Motor neuron (in vitro differentiated cells): ENCODE measurements around the gene ZBTB46. TPM values are rescaled to one million over a fixed set of nuclear protein-coding genes. Genes with fewer than 3 reads are reported as not detected.

Source experiments
- ATAC-seq, 8 experiments: fragments of 200-7000 bp; cut with Tn5 transposase; replicated peaks in 6 of 8; 2 replicates each; pipeline ENCODE4 v1.8.0; 2021; ENCODE audit warnings: mild to moderate bottlenecking in 8 of 8, moderate library complexity in 8 of 8
- H3K27ac ChIP-seq, 2 donors: fragments of 250-450 bp; sonication (Bioruptor Pico); 2 replicates each; pipeline ENCODE4 v1.9.0; 2021; ENCODE audit warnings: antibody characterized with exemption in 2 of 2, mild to moderate bottlenecking in 2 of 2, moderate library complexity in 1 of 2
- H3K4me1 ChIP-seq, 2 donors: fragments of 250-450 bp; sonication (Bioruptor Pico); replicated peaks in 1 of 2; 2 replicates each; pipeline ENCODE4 v1.6.1; 2021; ENCODE audit warnings: antibody characterized with exemption in 2 of 2, mild to moderate bottlenecking in 2 of 2, moderate library complexity in 1 of 2
- H3K4me3 ChIP-seq, 5 donors: fragments of 250-450 bp; sonication (Bioruptor Pico); 2 replicates each; pipeline ENCODE4 v1.9.0; 2021; ENCODE audit warnings: antibody characterized with exemption in 5 of 5, mild to moderate bottlenecking in 5 of 5, moderate library complexity in 4 of 5
- WGBS, 10 experiments: fragments of 450-650 bp; shearing (Covaris generic); methylation state at CpG; one replicate each; pipeline ENCODE4 v1.0.0; 2022; 5-methylcytosine and 5-hydroxymethylcytosine counted together
- in situ Hi-C, 9 experiments: fragments of 400-800 bp; cut with MboI; loops; one replicate each; pipeline ENCODE4 v1.15.0; 2021; ENCODE audit warnings: low sequenced_read_pairs in 9 of 9, low pct_unique_long_range_greater_than_20kb in 2 of 9; ENCODE audit not compliant: unreplicated experiment in 9 of 9
- total RNA-seq, 8 experiments: library from RNA; unstranded; fragments of 300-600 nt; gene quantifications; 2 replicates each; pipeline versions ENCODE4 v1.2.3 to v1.2.4, GENCODE V29; 2022

The ZBTB46 gene
- total RNA-seq, 8 experiments from 2014 or later: 2.2 to 23.5 (median 16.2) TPM

DNA sequence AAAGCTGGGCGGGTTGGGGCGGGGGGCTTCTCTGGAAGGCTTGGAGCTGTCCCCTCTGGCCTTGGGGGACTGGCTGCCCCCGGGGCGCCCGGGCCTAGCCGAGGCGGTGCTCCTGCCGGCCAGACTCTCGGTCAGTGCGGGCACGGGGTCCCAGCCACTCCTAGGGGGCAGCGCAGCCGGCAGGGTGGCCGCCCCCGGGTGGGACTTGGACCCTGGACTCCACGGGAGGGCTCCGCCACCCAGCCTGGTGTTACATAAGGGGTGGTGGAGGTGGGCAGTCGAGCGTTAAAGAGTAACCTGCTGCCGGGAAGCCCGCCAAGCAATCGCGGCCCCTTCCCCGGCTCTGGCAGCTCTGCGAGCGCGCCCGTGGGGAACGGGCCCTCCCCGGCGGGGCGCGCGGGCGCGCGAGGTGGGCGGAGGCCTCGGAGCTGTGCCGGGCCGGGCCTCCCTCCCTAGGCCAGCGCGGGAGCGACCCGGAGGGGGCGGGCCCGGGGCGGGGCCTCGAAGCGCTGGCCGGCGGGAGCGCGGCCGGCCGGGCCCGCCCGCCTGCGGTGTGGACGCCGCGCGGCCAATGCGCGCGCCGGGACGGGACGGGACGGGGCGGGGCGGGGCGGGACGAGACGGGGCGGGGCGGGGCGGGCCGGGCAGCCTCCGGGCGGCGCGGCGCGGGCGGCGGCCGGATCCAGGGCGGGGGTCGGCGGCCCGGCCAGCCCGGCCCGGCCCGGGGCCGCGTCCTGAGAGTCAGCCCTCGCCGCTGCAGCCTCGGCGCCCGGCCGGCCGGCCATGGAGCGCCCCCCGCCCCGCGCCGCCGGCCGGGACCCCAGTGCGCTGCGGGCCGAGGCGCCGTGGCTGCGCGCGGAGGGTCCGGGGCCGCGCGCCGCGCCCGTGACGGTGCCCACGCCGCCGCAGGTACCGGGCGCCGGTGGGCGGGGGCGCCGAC, 91.7 kb downstream of the ZBTB46 start, which contains the start of gene SLC2A4RG:
Gene SLC2A4RG (plus strand): TSS at position 647 of the 940 bp plus-strand sequence. CDS start 137 bp downstream, at position 784.
- peak; percentile 52 to 75 (median 70) for ATAC-seq
- WGBS, 10 experiments: no CpG with 5 or more reads among the region's 136 CpGs
- peak within 1 kb of the TSS; percentile 86 to 94 for H3K27ac ChIP-seq
- H3K4me1 ChIP-seq: peaks cover 17 to 26% of the 10 kb centered on the region in 2 donors
- in situ Hi-C loops: no loop called here
- H3K4me3 ChIP-seq: peak within 1 kb of the TSS; percentile 56 to 81 (median 80)

- peak overlapping the region; percentile 74 to 94 for H3K27ac ChIP-seq
- H3K4me1 ChIP-seq: peaks cover 17 to 26% of the 10 kb centered on the region in 2 donors
- 100% methylated on average over 1 of the region's 26 CpGs; no CpG with 5 or more reads in 9 of the 10 experiments for WGBS, 10 experiments
- peak overlapping the region; percentile 42 to 81 (median 80) for H3K4me3 ChIP-seq
- in situ Hi-C loops: no loop called here
- ATAC-seq: peak in 5 of 8 experiments; percentile 12 to 41 (median 31)
Observed at GRCh38 chr20:63738687-63739129, 92.4 kb downstream of the ZBTB46 start.

GRCh38 chr20:63737945-63738686, 92.9 kb downstream of the ZBTB46 start:
- Histone ChIP-seq H3K27ac (peak overlapping the region; percentile 74 to 94), H3K4me3 (peak overlapping the region in 2 of 5 donors; percentile 42 to 56), H3K4me1 (peaks cover 17 to 26% of the 10 kb centered on the region in 2 donors)
- 0 to 35% methylated on average over 1 to 6 of the region's 43 CpGs; no CpG with 5 or more reads in 8 of the 10 experiments for WGBS, 10 experiments
- ATAC-seq: no peak
- in situ Hi-C loops: no loop called here

- Histone ChIP-seq H3K27ac (no peak overlapping the region), H3K4me1 (peaks cover 17 to 26% of the 10 kb centered on the region in 2 donors), H3K4me3 (no peak overlapping the region)
- in situ Hi-C loops: no loop called here
- whole genome bisulfite sequencing, 10 experiments: no CpG with 5 or more reads among the region's 26 CpGs
- ATAC-seq: no peak
Observed at GRCh38 chr20:63737695-63737944, 93.4 kb downstream of the ZBTB46 start.

- ATAC-seq: no peak
- Histone ChIP-seq H3K27ac (no peak overlapping the region), H3K4me3 (no peak overlapping the region), H3K4me1 (peaks cover 17 to 26% of the 10 kb centered on the region in 2 donors)
- 73 to 100% methylated on average over 1 to 3 of the region's 30 CpGs; no CpG with 5 or more reads in 8 of the 10 experiments for WGBS, 10 experiments
- in situ Hi-C loops: no loop called here
Observed at GRCh38 chr20:63736893-63737694, 94.0 kb downstream of the ZBTB46 start.

- Histone ChIP-seq H3K27ac (no peak within 1 kb of the TSS), H3K4me1 (peaks cover 8 to 18% of the 10 kb centered on the region in 2 donors), H3K4me3 (no peak within 1 kb of the TSS)
- WGBS, 10 experiments: 89 to 100% (median 90%) methylated on average over 2 to 17 of the region's 31 CpGs; no CpG with 5 or more reads in 7 of the 10 experiments
- no peak for ATAC-seq
- in situ Hi-C loops: no loop called here
Observed at GRCh38 chr20:63735859-63736718, 95.0 kb downstream of the ZBTB46 start, which contains the start of gene LIME1. TSS of gene LIME1 (plus strand) at chr20:63736664. CDS start at chr20:63737550, 886 bp downstream.

DNA sequence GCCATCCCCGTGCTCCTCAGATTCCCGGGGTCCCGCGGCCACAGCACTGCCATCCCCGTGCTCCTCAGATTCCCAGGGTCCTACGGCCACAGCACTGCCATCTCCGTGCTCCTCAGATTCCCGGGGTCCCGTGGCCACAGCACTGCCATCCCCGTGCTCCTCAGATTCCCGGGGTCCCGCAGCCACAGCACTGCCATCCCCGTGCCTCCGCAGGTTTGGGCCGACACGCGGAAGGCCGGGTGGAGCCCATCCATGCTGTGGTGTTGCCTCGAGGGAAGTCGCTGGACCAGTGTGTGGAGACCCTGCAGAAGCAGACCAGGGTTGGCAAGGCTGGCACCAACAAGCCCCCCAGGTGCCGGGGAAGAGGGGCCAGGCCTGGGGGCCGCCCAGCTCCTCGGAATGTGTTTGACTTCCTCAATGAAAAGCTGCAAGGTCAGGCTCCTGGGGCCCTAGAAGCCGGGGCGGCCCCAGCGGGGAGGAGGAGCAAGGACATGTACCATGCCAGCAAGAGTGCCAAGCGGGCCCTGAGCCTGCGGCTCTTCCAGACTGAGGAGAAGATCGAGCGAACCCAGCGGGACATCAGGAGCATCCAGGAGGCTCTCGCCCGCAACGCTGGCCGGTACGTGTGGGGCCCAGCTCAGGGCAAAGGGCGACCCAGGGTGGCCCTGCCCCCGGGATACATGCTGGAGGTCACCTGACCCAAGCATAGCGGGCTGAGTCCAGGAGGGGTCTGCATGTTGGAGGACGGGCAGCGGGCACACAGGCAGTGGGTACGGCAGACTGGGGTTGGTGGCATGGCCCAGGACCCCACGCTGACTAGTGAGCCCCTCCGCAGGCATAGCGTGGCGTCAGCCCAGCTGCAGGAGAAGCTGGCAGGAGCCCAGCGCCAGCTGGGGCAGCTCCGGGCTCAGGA, 95.9 kb downstream of the ZBTB46 start:
- Histone ChIP-seq H3K27ac (no peak overlapping the region), H3K4me1 (peaks cover 8 to 18% of the 10 kb centered on the region in 2 donors), H3K4me3 (no peak overlapping the region)
- ATAC-seq: no peak
- in situ Hi-C loops: no loop called here
- 87 to 93% (median 93%) methylated on average over 2 to 20 of the region's 48 CpGs; no CpG with 5 or more reads in 6 of the 10 experiments for WGBS, 10 experiments

DNA sequence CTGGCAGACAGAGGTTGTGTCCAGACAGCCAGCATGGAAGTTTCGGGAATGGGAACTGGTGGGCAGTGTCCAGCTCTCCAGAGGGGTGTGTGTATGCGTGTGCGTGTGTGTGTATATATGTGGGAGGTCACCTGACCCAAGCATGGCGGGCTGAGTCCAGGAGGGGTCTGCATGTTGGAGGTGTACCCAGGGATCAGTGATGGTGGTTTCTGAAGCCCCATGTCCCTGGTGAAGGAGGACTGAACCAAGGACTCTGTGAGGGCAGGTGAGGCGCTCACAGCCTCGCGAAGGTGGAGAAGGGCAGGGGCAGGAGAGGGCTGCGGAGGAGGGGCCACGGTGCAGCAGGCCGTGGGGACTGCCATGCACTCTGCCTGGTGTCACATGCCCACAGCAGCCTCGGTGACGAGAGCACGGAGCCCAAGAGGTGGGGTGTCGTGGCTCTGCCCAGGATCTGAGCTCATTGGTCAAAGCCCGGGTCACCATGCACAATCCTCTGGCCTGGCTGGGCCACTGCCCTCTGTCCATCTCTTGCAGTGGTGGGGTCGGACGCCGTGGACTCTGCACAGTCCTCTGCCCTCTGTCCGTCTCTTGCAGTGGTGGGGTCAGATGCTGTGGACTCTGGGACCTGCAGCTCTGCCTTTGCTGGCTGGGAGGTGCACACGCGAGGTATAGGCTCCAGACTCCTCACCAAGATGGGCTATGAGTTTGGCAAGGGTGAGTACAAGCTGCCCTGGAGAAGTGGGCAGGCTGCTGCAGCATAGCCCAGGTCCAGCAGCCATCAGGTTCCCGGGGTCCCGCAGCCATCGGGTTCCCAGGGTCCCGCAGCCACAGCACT, 96.7 kb downstream of the ZBTB46 start:
- Histone ChIP-seq H3K4me1 (peaks cover 8 to 18% of the 10 kb centered on the region in 2 donors), H3K4me3 (no peak overlapping the region), H3K27ac (no peak overlapping the region)
- in situ Hi-C loops: no loop called here
- ATAC-seq: no peak
- WGBS, 10 experiments: 87 to 100% (median 97%) methylated on average over 2 to 15 of the region's 25 CpGs; no CpG with 5 or more reads in 5 of the 10 experiments

- H3K27ac ChIP-seq: no peak overlapping the region
- H3K4me3 ChIP-seq: no peak overlapping the region
- no peak for ATAC-seq
- H3K4me1 ChIP-seq: peaks cover 7 to 16% of the 10 kb centered on the region in 2 donors
- in situ Hi-C loops: no loop called here
- WGBS, 10 experiments: 60 to 100% (median 94%) methylated on average over 1 to 5 of the region's 18 CpGs; no CpG with 5 or more reads in 6 of the 10 experiments
Observed at GRCh38 chr20:63733579-63734081, 97.4 kb downstream of the ZBTB46 start.

- WGBS, 10 experiments: 75 to 100% (median 100%) methylated on average over 1 to 2 of the region's 13 CpGs; no CpG with 5 or more reads in 7 of the 10 experiments
- Histone ChIP-seq H3K4me3 (no peak overlapping the region), H3K4me1 (peaks cover 2 to 11% of the 10 kb centered on the region in 2 donors), H3K27ac (no peak overlapping the region)
- no peak for ATAC-seq
- in situ Hi-C loops: no loop called here
Observed at GRCh38 chr20:63733117-63733516, 97.9 kb downstream of the ZBTB46 start.
